ENCODE measurements around the gene STK24.
"Not testable (repeated sequence)": the region's sequence is repeated elsewhere in the genome, so short reads cannot be mapped to it uniquely, and the experiment has no call there.

The STK24 gene

GRCh38 chr13:98582947-98583346, 6.0 kb upstream of the STK24 start:
- no peak for DNase-seq (ENCODE audit: low read depth in 2 of 2)

- DNase-seq (ENCODE audit: low read depth in 2 of 2) = no peak
Measured at GRCh38 chr13:98581971-98582702, 5.2 kb upstream of the STK24 start.

GRCh38 chr13:98581381-98581780, 4.5 kb upstream of the STK24 start:
- DNase-seq (ENCODE audit: low read depth in 2 of 2) = no peak

- DNase-seq (ENCODE audit: low read depth in 2 of 2) = no peak
Measured at GRCh38 chr13:98580420-98580819, 3.5 kb upstream of the STK24 start.

GRCh38 chr13:98577836-98578285, 954 bp upstream of the STK24 start:
- DNase-seq (ENCODE audit: low read depth in 2 of 2) = no peak

GRCh38 chr13:98576200-98576945, 534 bp downstream of the STK24 start:
- no peak for DNase-seq (ENCODE audit: low read depth in 2 of 2)

GRCh38 chr13:98575904-98576199, 1.1 kb downstream of the STK24 start:
- no peak for DNase-seq (ENCODE audit: low read depth in 2 of 2)

- no peak for DNase-seq (ENCODE audit: low read depth in 2 of 2)
Measured at GRCh38 chr13:98575009-98575903, 1.7 kb downstream of the STK24 start.

- no peak for DNase-seq (ENCODE audit: low read depth in 2 of 2)
Measured at GRCh38 chr13:98571955-98572662, 4.8 kb downstream of the STK24 start.

- no peak for DNase-seq (ENCODE audit: low read depth in 2 of 2)
Measured at GRCh38 chr13:98570929-98571372, 6.0 kb downstream of the STK24 start.

- DNase-seq (ENCODE audit: low read depth in 2 of 2) = not testable (repeated sequence)
Measured at GRCh38 chr13:98569494-98570367, 7.2 kb downstream of the STK24 start.

- no peak for DNase-seq (ENCODE audit: low read depth in 2 of 2)
Measured at GRCh38 chr13:98568918-98569317, 8.0 kb downstream of the STK24 start.

GRCh38 chr13:98567140-98567539, 9.8 kb downstream of the STK24 start:
- no peak for DNase-seq (ENCODE audit: low read depth in 2 of 2)

GRCh38 chr13:98565726-98566565, 11.0 kb downstream of the STK24 start:
- no peak for DNase-seq (ENCODE audit: low read depth in 2 of 2)

GRCh38 chr13:98564204-98564603, 12.7 kb downstream of the STK24 start:
- DNase-seq (ENCODE audit: low read depth in 2 of 2) = no peak

GRCh38 chr13:98563071-98563470, 13.8 kb downstream of the STK24 start:
- no peak for DNase-seq (ENCODE audit: low read depth in 2 of 2)

- no peak for DNase-seq (ENCODE audit: low read depth in 2 of 2)
Measured at GRCh38 chr13:98559169-98559568, 17.7 kb downstream of the STK24 start.

GRCh38 chr13:98557937-98558792, 18.7 kb downstream of the STK24 start:
- no peak for DNase-seq (ENCODE audit: low read depth in 2 of 2)

All from stimulated activated CD4-positive, alpha-beta T cell treated with anti-CD3 and anti-CD28 coated beads, Interleukin-1b, Interleukin-23, amount 100 ng/mL, for 1 hour (primary cell).